Neural progenitor cell (in vitro differentiated cells): ENCODE measurements around the gene EBNA1BP2. TPM values are rescaled to one million over a fixed set of nuclear protein-coding genes. Genes with fewer than 3 reads are reported as not detected.

Experiments used
- DNase-seq: peaks from one replicate; pipeline ENCODE4 v3.0.0-alpha.2; 2016; ENCODE audit warnings: low spot score
- H2AFZ ChIP-seq: fragments of 200-600 bp; sonication (generic); replicated peaks from 2 replicates; pipeline ENCODE4 v1.6.1; 2016; ENCODE audit warnings: antibody characterized with exemption
- H3F3A ChIP-seq: fragments of 200-600 bp; sonication (generic); 2 replicates; pipeline ENCODE4 v1.6.1; 2016; ENCODE audit warnings: antibody characterized with exemption, low read depth
- H3K27ac ChIP-seq: fragments of 200-600 bp; sonication (generic); 2 replicates; pipeline ENCODE4 v1.5.1; 2016; ENCODE audit warnings: mild to moderate bottlenecking
- H3K27me3 ChIP-seq: fragments of 200-600 bp; sonication (generic); 2 replicates; pipeline ENCODE4 v1.6.1; 2016; ENCODE audit warnings: mild to moderate bottlenecking, moderate library complexity
- H3K36me3 ChIP-seq: fragments of 200-600 bp; sonication (generic); 2 replicates; pipeline ENCODE4 v1.5.1; 2016
- H3K4me1 ChIP-seq: fragments of 200-600 bp; sonication (generic); 2 replicates; pipeline ENCODE4 v1.6.1; 2016; ENCODE audit warnings: mixed run types
- H3K4me2 ChIP-seq: fragments of 200-600 bp; sonication (generic); 2 replicates; pipeline ENCODE4 v1.6.1; 2016
- H3K4me3 ChIP-seq: fragments of 200-600 bp; sonication (generic); 2 replicates; pipeline ENCODE4 v1.5.1; 2016
- H3K79me2 ChIP-seq: fragments of 200-600 bp; sonication (generic); 2 replicates; pipeline ENCODE4 v1.6.1; 2016; ENCODE audit warnings: low read depth
- H3K9ac ChIP-seq: fragments of 200-600 bp; sonication (generic); 2 replicates; pipeline ENCODE4 v1.6.1; 2016
- H3K9me3 ChIP-seq: fragments of 200-600 bp; sonication (generic); 2 replicates; pipeline ENCODE4 v1.5.1; 2016; ENCODE audit warnings: low read depth
- H4K20me1 ChIP-seq: fragments of 200-600 bp; sonication (generic); 2 replicates; pipeline ENCODE4 v1.6.1; 2016; ENCODE audit warnings: low read depth
- H3K27ac Mint-ChIP-seq: 3 replicates; pipeline ENCODE4 v1.8.0; 2021; ENCODE audit warnings: mixed read lengths
- H3K27me3 Mint-ChIP-seq: 2 replicates; pipeline ENCODE4 v1.8.0; 2022; ENCODE audit warnings: low read depth, mild to moderate bottlenecking, inconsistent platforms, moderate library complexity, mixed read lengths; ENCODE audit not compliant: insufficient read depth
- H3K36me3 Mint-ChIP-seq: 3 replicates; pipeline ENCODE4 v1.8.0; 2021; ENCODE audit warnings: mixed read lengths
- H3K4me1 Mint-ChIP-seq: 3 replicates; pipeline ENCODE4 v1.8.0; 2021; ENCODE audit warnings: mixed read lengths
- H3K4me3 Mint-ChIP-seq: 3 replicates; pipeline ENCODE4 v1.8.0; 2021; ENCODE audit warnings: mild to moderate bottlenecking, moderate library complexity, mixed read lengths
- H3K9me3 Mint-ChIP-seq: 3 replicates; pipeline ENCODE4 v1.8.0; 2020; ENCODE audit warnings: mixed read lengths
- EZH2 ChIP-seq: fragments of 200-600 bp; sonication (generic); IDR thresholded peaks from 2 replicates; pipeline ENCODE4 v1.6.1; 2017; ENCODE audit warnings: antibody characterized with exemption, mild to moderate bottlenecking, moderate library complexity
- EZH2phosphoT487 ChIP-seq: fragments of 200-600 bp; sonication (generic); IDR thresholded peaks from 2 replicates; pipeline ENCODE4 v1.6.1; 2017; ENCODE audit warnings: antibody characterized with exemption
- total RNA-seq: library from RNA; depleted of rRNA; stranded (reverse); fragments of >200 nt; gene quantifications from 2 replicates; pipeline ENCODE4 v1.2.3, GENCODE V29; 2015; ENCODE audit warnings: low replicate concordance
- TF ChIP-seq, protein P1 (sequence below): fragments of 200-600 bp; sonication (generic); IDR thresholded peaks from 2 replicates; pipeline ENCODE4 v1.5.1; 2017; ENCODE audit warnings: antibody characterized with exemption, mild to moderate bottlenecking

The EBNA1BP2 gene
- total RNA-seq, 1 donor from 2014 or later: 71.6 TPM

DNA sequence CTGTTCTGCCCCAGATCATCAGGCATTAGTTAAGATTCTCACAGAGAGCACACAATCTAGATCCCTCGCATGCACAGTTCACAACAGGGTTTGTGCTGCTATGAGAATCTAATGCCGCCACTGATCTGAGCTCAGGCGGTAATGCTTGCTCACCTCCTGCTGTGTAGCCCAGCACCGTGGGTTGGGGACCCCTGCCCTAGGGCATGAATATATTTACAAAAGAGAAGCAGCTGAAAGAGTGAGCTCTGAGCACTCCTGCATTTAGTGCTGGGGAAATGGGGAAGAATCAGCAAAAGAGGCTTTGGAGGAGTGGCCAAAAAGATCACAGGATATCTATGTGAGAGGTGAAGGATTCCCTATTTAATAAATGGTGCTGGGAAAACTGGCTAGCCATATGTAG lies 5.6 kb upstream of the EBNA1BP2 start:
- H3K4me2 ChIP-seq: peak overlapping the region; percentile 55
- Mint-ChIP-seq H3K27ac (no peak overlapping the region), H3K4me3 (no peak overlapping the region), H3K9me3 (no peaks in the 10 kb centered on the region), H3K4me1 (peaks cover 11% of the 10 kb centered on the region), H3K36me3 (no peaks in the 10 kb centered on the region), H3K27me3 (no peaks in the 10 kb centered on the region)
- no peaks in the 10 kb centered on the region for H4K20me1 ChIP-seq
- no peaks in the 10 kb centered on the region for H3K36me3 ChIP-seq
- no peak overlapping the region for H3K27ac ChIP-seq
- H3K79me2 ChIP-seq: no peaks in the 10 kb centered on the region
- peak; percentile 6 for DNase-seq
- peak overlapping the region; percentile 86 for H2AFZ ChIP-seq
- peaks cover 2% of the 10 kb centered on the region for H3F3A ChIP-seq
- TF ChIP-seq, protein P1, sequence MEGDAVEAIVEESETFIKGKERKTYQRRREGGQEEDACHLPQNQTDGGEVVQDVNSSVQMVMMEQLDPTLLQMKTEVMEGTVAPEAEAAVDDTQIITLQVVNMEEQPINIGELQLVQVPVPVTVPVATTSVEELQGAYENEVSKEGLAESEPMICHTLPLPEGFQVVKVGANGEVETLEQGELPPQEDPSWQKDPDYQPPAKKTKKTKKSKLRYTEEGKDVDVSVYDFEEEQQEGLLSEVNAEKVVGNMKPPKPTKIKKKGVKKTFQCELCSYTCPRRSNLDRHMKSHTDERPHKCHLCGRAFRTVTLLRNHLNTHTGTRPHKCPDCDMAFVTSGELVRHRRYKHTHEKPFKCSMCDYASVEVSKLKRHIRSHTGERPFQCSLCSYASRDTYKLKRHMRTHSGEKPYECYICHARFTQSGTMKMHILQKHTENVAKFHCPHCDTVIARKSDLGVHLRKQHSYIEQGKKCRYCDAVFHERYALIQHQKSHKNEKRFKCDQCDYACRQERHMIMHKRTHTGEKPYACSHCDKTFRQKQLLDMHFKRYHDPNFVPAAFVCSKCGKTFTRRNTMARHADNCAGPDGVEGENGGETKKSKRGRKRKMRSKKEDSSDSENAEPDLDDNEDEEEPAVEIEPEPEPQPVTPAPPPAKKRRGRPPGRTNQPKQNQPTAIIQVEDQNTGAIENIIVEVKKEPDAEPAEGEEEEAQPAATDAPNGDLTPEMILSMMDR: no peak
- no peak for TF ChIP-seq EZH2
- TF ChIP-seq EZH2phosphoT487: no peak
- peaks cover 12% of the 10 kb centered on the region for H3K4me1 ChIP-seq
- H3K9ac ChIP-seq: no peak overlapping the region
- no peak overlapping the region for H3K4me3 ChIP-seq
- no peaks in the 10 kb centered on the region for H3K9me3 ChIP-seq
- H3K27me3 ChIP-seq: peaks cover 17% of the 10 kb centered on the region

DNA sequence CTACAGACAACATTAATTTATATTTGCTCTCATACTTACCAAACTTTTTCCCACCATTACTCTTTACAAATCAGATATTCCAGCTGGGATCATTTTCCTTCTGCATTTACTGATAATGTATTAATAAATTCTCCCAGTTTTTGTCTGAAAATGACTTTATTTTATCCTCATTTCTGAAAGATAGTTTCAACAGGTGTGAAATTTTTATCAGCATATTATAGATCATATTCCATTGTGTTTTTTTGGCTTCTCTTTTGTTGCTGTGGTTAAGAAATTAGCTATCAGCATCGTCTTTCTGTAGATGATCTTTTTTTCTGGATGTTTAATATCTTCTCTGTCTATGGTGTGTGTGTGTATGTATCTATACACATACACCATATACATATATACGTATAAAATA lies 2.8 kb upstream of the EBNA1BP2 start:
- no peak overlapping the region for H3K27ac Mint-ChIP-seq

GRCh38 chr1:43172527-43172972 lies 460 bp upstream of the EBNA1BP2 start:
- Mint-ChIP-seq H3K9me3 (no peaks in the 10 kb centered on the region), H3K27me3 (peaks cover 3% of the 10 kb centered on the region), H3K4me1 (peaks cover 20% of the 10 kb centered on the region), H3K27ac (peak overlapping the region; percentile 87), H3K4me3 (peak overlapping the region; percentile 98), H3K36me3 (peaks cover 9% of the 10 kb centered on the region)
- no peaks in the 10 kb centered on the region for H4K20me1 ChIP-seq
- peak; percentile 94 for DNase-seq
- H3K9ac ChIP-seq: no peak overlapping the region
- no peak overlapping the region for H3K27ac ChIP-seq
- peaks cover 18% of the 10 kb centered on the region for H3K27me3 ChIP-seq
- peaks cover 3% of the 10 kb centered on the region for H3F3A ChIP-seq
- peak overlapping the region; percentile 94 for H3K4me2 ChIP-seq
- H3K36me3 ChIP-seq: no peaks in the 10 kb centered on the region
- H3K4me3 ChIP-seq: peak overlapping the region; percentile 92
- no peaks in the 10 kb centered on the region for H3K9me3 ChIP-seq
- H3K79me2 ChIP-seq: peaks cover 20% of the 10 kb centered on the region
- peaks cover 16% of the 10 kb centered on the region for H3K4me1 ChIP-seq
- H2AFZ ChIP-seq: peak overlapping the region; percentile 79
- TF ChIP-seq EZH2phosphoT487: no peak
- TF ChIP-seq, protein P1: no peak
- no peak for TF ChIP-seq EZH2

More for the DNA sequence above, 2.8 kb upstream of the EBNA1BP2 start:
- H3K36me3 ChIP-seq: no peaks in the 10 kb centered on the region
- peaks cover 18% of the 10 kb centered on the region for H3K27me3 ChIP-seq
- peaks cover 3% of the 10 kb centered on the region for H3K27me3 Mint-ChIP-seq
- no peak overlapping the region for H3K4me3 Mint-ChIP-seq
- no peak overlapping the region for H2AFZ ChIP-seq
- H3K36me3 Mint-ChIP-seq: peaks cover 5% of the 10 kb centered on the region
- peaks cover 18% of the 10 kb centered on the region for H3K4me1 ChIP-seq
- no peaks in the 10 kb centered on the region for H4K20me1 ChIP-seq
- peaks cover 20% of the 10 kb centered on the region for H3K79me2 ChIP-seq
- H3K4me2 ChIP-seq: no peak overlapping the region
- no peak overlapping the region for H3K9ac ChIP-seq
- no peak for TF ChIP-seq EZH2
- TF ChIP-seq, protein P1: no peak
- TF ChIP-seq EZH2phosphoT487: no peak
- H3K4me3 ChIP-seq: no peak overlapping the region
- no peaks in the 10 kb centered on the region for H3K9me3 ChIP-seq
- DNase-seq: no peak
- H3K27ac ChIP-seq: no peak overlapping the region
- H3K9me3 Mint-ChIP-seq: no peaks in the 10 kb centered on the region
- peaks cover 24% of the 10 kb centered on the region for H3K4me1 Mint-ChIP-seq
- peaks cover 3% of the 10 kb centered on the region for H3F3A ChIP-seq
